ENCODE measurements around the gene TYK2.

The TYK2 gene

DNA sequence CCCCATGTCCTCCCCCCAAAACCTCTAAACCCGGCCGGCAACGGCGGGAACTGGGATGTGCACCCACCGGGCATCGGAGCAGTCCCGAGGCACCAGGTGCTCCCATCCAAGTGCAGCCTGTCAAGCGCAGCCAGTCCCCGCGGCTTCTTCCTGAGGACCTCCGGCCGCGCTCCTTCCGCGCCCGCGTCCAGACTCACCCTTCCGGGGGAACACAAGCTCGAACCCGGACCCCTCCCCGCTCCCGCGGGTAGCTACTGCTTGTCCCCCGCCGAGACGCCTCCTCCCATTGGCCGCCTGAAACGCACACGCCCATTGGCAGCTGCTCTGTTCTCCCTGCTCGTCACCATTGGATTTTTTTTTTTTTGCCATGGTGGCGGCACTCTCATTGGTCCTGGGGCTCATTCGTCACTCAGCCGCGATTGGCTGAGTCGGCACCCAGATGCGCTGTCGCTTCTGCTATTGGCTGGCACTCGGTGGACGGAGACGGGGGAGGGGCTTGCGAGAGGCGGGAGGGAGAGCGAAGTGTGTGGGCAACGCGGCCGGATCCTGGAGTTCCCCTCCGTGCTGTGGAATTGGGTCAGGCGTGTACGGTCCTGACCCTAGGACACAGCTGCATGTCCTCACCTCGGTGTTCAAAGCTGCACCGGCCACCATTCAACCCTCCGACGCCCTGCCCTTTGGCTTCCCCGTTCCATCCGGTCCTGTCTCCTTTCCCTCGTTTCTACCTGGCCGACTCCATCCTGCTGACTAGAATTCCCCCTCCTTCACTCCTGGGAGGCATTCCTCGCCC lies at the start of gene TYK2:
Gene TYK2, minus strand, starts transcription at position 260 of the 790 bp plus-strand sequence. CDS start 2,166 bp downstream, outside the sequence.
- peak within 1 kb of the TSS; percentile 94 for H3K4me3 ChIP-seq (ENCODE audit: low read length)
- DNase-seq (ENCODE audit: low read depth): peak; percentile 98
- TF ChIP-seq, protein P1, sequence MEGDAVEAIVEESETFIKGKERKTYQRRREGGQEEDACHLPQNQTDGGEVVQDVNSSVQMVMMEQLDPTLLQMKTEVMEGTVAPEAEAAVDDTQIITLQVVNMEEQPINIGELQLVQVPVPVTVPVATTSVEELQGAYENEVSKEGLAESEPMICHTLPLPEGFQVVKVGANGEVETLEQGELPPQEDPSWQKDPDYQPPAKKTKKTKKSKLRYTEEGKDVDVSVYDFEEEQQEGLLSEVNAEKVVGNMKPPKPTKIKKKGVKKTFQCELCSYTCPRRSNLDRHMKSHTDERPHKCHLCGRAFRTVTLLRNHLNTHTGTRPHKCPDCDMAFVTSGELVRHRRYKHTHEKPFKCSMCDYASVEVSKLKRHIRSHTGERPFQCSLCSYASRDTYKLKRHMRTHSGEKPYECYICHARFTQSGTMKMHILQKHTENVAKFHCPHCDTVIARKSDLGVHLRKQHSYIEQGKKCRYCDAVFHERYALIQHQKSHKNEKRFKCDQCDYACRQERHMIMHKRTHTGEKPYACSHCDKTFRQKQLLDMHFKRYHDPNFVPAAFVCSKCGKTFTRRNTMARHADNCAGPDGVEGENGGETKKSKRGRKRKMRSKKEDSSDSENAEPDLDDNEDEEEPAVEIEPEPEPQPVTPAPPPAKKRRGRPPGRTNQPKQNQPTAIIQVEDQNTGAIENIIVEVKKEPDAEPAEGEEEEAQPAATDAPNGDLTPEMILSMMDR (conservative IDR thresholded peaks at IDR 0.05; ENCODE audit: low read length): no peak

GRCh38 chr19:10428996-10429381 lies 48.6 kb upstream of the TYK2 start:
- no peak for DNase-seq (ENCODE audit: low read depth)
- TF ChIP-seq, protein P1 (conservative IDR thresholded peaks at IDR 0.05; ENCODE audit: low read length): no peak
- H3K4me3 ChIP-seq (ENCODE audit: low read length): no peak overlapping the region

DNA sequence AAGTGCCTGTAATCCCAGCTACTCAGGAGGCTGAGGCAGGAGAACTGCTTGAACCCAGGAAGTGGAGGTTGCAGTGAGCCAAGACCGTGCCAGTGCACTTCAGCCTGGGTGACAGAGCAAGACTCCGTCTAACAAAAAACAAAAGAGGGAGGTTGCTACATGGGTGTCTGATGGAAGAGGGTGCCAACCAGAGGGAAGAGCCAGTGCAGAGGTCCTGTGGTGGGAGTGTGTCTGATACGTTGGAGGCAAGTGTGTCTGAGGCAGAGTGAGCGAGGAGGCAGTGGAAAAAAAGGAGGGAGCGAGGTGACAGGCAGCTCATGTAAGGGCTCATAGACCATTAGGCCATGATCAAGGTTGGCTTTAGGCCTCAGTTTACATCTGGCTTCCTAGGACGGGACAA lies 46.8 kb upstream of the TYK2 start:
- H3K4me3 ChIP-seq (ENCODE audit: low read length): no peak overlapping the region
- no peak for DNase-seq (ENCODE audit: low read depth)
- TF ChIP-seq, protein P1 (conservative IDR thresholded peaks at IDR 0.05; ENCODE audit: low read length): no peak

GRCh38 chr19:10424011-10424637 lies 43.8 kb upstream of the TYK2 start:
- TF ChIP-seq, protein P1 (conservative IDR thresholded peaks at IDR 0.05; ENCODE audit: low read length): peak; percentile 72
- H3K4me3 ChIP-seq (ENCODE audit: low read length): peak overlapping the region; percentile 53
- DNase-seq (ENCODE audit: low read depth): peak; percentile 63

- no peak overlapping the region for H3K4me3 ChIP-seq (ENCODE audit: low read length)
- TF ChIP-seq, protein P1 (conservative IDR thresholded peaks at IDR 0.05; ENCODE audit: low read length): no peak
- DNase-seq (ENCODE audit: low read depth): no peak
Measured at GRCh38 chr19:10422846-10423245, 42.5 kb upstream of the TYK2 start.

GRCh38 chr19:10422046-10422461 lies 41.7 kb upstream of the TYK2 start:
- TF ChIP-seq, protein P1 (conservative IDR thresholded peaks at IDR 0.05; ENCODE audit: low read length): no peak
- DNase-seq (ENCODE audit: low read depth): no peak
- H3K4me3 ChIP-seq (ENCODE audit: low read length): no peak overlapping the region
